OCI-LY3 (cell line): Measurements from ENCODE around the gene TULP4.
"Not testable (repeated sequence)": the region's sequence is repeated elsewhere in the genome, so short reads cannot be mapped to it uniquely, and the experiment has no call there.

ENCODE experiments used
- H2AFZ ChIP-seq: fragments of 200-600, 300-600 bp; shearing (Covaris generic); 2 replicates; pipeline ENCODE4 v1.6.0; 2014; ENCODE audit warnings: antibody characterized with exemption, low read depth, low read length
- H3K27ac ChIP-seq: fragments of 200-600, 300-600 bp; sonication (generic); 2 replicates; pipeline ENCODE4 v1.5.1; 2014; ENCODE audit warnings: mild to moderate bottlenecking, low read length, moderate library complexity, mixed read lengths
- H3K27me3 ChIP-seq: fragments of 200-600, 300-600 bp; sonication (generic); 2 replicates; pipeline ENCODE4 v1.6.1; 2014; ENCODE audit warnings: low read depth, low read length, mixed read lengths
- H3K36me3 ChIP-seq: fragments of 200-600, 300-600 bp; sonication (generic); replicated peaks from 2 replicates; pipeline ENCODE3; 2014; ENCODE audit warnings: low read depth, low read length, mixed read lengths
- H3K4me1 ChIP-seq: fragments of 300-600, 200-600 bp; sonication (generic); 2 replicates; pipeline ENCODE4 v1.6.1; 2014; ENCODE audit warnings: low read length, mixed read lengths
- H3K4me2 ChIP-seq: fragments of 200-600, 300-600 bp; sonication (generic); 2 replicates; pipeline ENCODE4 v1.6.1; 2014; ENCODE audit warnings: low read length, mixed read lengths
- H3K4me3 ChIP-seq: fragments of 300-600, 200-600 bp; sonication (generic); 2 replicates; pipeline ENCODE4 v1.5.1; 2014; ENCODE audit warnings: antibody characterized with exemption, mild to moderate bottlenecking, low read length, moderate library complexity
- H3K79me2 ChIP-seq: fragments of 300-600, 200-600 bp; shearing (Covaris generic); 2 replicates; pipeline ENCODE4 v1.6.1; 2014; ENCODE audit warnings: mild to moderate bottlenecking, low read length, mixed read lengths
- H3K9ac ChIP-seq: fragments of 300-600, 200-600 bp; shearing (Covaris generic); 2 replicates; pipeline ENCODE4 v1.6.0; 2014; ENCODE audit warnings: mild to moderate bottlenecking, low read length, moderate library complexity
- H3K9me3 ChIP-seq: fragments of 200-600, 300-600 bp; shearing (Covaris generic); 2 replicates; pipeline ENCODE4 v1.6.1; 2014; ENCODE audit warnings: low read length, mixed read lengths; ENCODE audit not compliant: insufficient read depth
- H4K20me1 ChIP-seq: fragments of 200-600, 300-600 bp; sonication (generic); 2 replicates; pipeline ENCODE4 v1.6.1; 2016; ENCODE audit warnings: low read length, mixed read lengths; ENCODE audit not compliant: insufficient read depth
- EZH2phosphoT487 ChIP-seq: fragments of 200-600 bp; shearing (Covaris generic); IDR thresholded peaks from 2 replicates; pipeline ENCODE4 v1.6.1; 2018; ENCODE audit warnings: antibody characterized with exemption, mixed run types, low read depth
- TF ChIP-seq, protein P1 (sequence below): fragments of 200-600, 300-600 bp; sonication (generic); IDR thresholded peaks from 2 replicates; pipeline ENCODE4 v1.5.1; 2014; ENCODE audit warnings: antibody characterized with exemption, low read length, low read depth

Gene TULP4

GRCh38 chr6:158297657-158298056 is 14.6 kb upstream of the TULP4 start:
- H2AFZ ChIP-seq, H3K27me3 ChIP-seq, H4K20me1 ChIP-seq, H3K4me3 ChIP-seq, H3K36me3 ChIP-seq, H3K9ac ChIP-seq, H3K27ac ChIP-seq, H3K4me2 ChIP-seq, H3K9me3 ChIP-seq, H3K79me2 ChIP-seq: not testable (repeated sequence)
- peaks cover 34% of the 10 kb centered on the region for H3K4me1 ChIP-seq

- not testable (repeated sequence) for H3K4me1 ChIP-seq, H3K36me3 ChIP-seq, H3K9me3 ChIP-seq, H3K79me2 ChIP-seq, H3K27me3 ChIP-seq, H2AFZ ChIP-seq, H3K4me2 ChIP-seq, H3K27ac ChIP-seq, H4K20me1 ChIP-seq, H3K9ac ChIP-seq, H3K4me3 ChIP-seq
These were observed 11.7 kb upstream of the TULP4 start for GRCh38 chr6:158300306-158301143.

DNA sequence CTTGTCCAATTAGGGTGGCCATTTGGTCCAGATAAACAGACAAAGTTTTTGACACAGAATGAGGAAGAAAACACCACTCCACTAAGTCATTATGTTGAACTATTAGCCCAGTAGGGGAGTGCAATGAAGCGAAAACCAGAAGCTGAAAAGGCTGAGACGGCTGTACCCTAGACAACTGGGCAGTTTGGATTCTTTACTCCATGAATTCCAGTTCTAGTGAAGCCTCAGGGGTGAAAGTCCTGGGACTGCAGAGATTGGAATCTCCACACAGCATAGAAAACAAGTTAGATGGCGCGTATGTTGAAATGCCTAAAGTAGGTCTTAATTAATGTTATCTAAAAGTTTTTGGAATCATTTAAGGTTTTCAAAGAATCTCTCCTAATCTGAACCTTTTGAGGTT is 10.7 kb upstream of the TULP4 start:
- not testable (repeated sequence) for H3K9ac ChIP-seq, H3K9me3 ChIP-seq, H3K79me2 ChIP-seq, H4K20me1 ChIP-seq, H3K27ac ChIP-seq, H3K4me2 ChIP-seq, H3K4me1 ChIP-seq, H2AFZ ChIP-seq, H3K36me3 ChIP-seq, H3K27me3 ChIP-seq, H3K4me3 ChIP-seq

DNA sequence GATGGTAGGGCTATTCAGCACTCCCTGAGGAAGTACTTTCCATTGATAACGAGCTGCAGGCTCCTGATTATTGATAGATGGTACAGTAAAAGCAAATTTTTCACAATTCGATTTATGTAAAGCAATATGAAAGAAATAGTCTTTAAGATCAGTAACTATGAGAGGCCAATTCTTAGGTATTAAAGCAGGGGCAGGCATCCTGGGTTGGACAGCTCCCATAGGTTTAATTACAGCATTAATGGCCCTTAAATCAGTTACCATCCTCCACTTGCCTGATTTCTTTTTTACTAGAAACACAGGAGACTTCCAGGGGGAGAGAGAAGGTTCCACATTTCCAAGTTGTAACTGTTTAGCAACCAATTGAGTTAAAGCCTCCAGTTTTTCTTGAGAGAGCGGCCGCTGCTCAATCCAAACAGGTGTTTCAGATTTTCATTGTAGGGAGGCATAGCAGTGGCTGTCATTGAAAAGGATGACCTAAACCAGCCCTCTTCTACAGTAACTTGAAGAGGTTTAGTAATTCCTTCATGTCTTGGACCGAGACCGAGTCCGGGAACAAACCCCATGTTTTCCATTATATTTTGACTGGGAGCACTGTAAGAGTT is 10.0 kb upstream of the TULP4 start:
- H3K27ac ChIP-seq, H3K36me3 ChIP-seq, H4K20me1 ChIP-seq, H2AFZ ChIP-seq, H3K4me1 ChIP-seq, H3K9ac ChIP-seq, H3K79me2 ChIP-seq, H3K4me3 ChIP-seq, H3K27me3 ChIP-seq, H3K9me3 ChIP-seq, H3K4me2 ChIP-seq: not testable (repeated sequence)

DNA sequence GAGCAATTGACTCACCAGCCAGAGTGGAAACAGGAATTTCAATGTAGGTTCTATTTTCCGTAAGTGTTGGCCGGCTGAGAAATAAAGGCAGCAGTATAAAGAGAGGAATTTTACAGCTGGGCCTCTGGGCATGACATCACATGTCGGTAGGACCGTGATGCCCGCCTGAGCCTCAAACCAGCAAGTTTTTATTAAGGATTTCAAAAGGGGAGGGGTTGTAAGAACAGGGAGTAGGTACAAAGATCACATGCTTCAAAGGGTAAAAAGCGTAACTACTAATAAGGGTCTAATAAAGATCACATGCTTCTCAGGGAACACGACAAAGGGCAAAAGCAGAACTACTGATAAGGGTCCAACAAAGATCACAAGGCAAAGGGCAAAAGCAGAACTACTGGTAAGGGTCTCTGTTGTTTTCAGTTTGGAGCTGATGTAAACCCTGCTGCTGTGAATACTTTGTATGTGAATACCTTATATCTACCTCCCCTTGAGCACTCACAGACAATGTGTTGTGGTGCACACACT is 9.0 kb upstream of the TULP4 start:
- Histone ChIP-seq H3K79me2 (no peaks in the 10 kb centered on the region), H3K9me3 (no peaks in the 10 kb centered on the region), H3K27ac (no peak overlapping the region), H3K4me1 (no peaks in the 10 kb centered on the region), H2AFZ (no peak overlapping the region), H3K9ac (no peak overlapping the region), H3K4me2 (no peak overlapping the region), H3K36me3 (no peaks in the 10 kb centered on the region), H3K27me3 (no peaks in the 10 kb centered on the region), H4K20me1 (no peaks in the 10 kb centered on the region), H3K4me3 (no peak overlapping the region)
- TF ChIP-seq, protein P1, sequence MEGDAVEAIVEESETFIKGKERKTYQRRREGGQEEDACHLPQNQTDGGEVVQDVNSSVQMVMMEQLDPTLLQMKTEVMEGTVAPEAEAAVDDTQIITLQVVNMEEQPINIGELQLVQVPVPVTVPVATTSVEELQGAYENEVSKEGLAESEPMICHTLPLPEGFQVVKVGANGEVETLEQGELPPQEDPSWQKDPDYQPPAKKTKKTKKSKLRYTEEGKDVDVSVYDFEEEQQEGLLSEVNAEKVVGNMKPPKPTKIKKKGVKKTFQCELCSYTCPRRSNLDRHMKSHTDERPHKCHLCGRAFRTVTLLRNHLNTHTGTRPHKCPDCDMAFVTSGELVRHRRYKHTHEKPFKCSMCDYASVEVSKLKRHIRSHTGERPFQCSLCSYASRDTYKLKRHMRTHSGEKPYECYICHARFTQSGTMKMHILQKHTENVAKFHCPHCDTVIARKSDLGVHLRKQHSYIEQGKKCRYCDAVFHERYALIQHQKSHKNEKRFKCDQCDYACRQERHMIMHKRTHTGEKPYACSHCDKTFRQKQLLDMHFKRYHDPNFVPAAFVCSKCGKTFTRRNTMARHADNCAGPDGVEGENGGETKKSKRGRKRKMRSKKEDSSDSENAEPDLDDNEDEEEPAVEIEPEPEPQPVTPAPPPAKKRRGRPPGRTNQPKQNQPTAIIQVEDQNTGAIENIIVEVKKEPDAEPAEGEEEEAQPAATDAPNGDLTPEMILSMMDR = no peak
- TF ChIP-seq EZH2phosphoT487 = no peak

DNA sequence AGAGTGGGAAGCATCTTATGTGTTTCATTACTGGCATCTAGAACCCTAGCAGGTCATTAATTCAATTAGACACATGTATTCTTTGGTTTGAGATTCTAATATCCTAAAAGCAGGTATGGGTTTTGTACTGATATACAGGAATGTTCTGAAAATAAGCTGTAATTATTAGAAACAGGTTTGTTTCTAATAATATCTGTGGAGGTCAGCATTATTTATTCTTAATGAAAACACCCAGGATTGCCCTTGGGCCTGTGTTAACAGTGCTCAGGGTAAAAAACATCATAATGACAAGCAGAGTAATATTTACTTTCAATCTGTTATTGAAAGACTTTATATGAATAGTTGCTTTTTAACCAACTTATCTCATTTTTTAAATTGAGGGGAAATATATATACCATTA is 8.0 kb upstream of the TULP4 start:
- Histone ChIP-seq H3K27ac (no peak overlapping the region), H3K79me2 (no peaks in the 10 kb centered on the region), H3K4me2 (no peak overlapping the region)

More for the DNA sequence above, 8.0 kb upstream of the TULP4 start:
- Histone ChIP-seq H3K36me3 (no peaks in the 10 kb centered on the region), H3K4me3 (no peak overlapping the region), H2AFZ (no peak overlapping the region), H3K4me1 (no peaks in the 10 kb centered on the region), H3K9ac (no peak overlapping the region), H4K20me1 (no peaks in the 10 kb centered on the region), H3K27me3 (no peaks in the 10 kb centered on the region), H3K9me3 (no peaks in the 10 kb centered on the region)
- TF ChIP-seq, protein P1 = no peak
- no peak for TF ChIP-seq EZH2phosphoT487
